Measurements from ENCODE around the gene QRFP. TPM values are rescaled to one million over a fixed set of nuclear protein-coding genes. Genes with fewer than 3 reads are reported as not detected.

The QRFP gene
- total RNA-seq, 4 donors from 2014 or later, result not detected

- no peak for TF ChIP-seq EP300 (IDR thresholded peaks at IDR 0.05)
- no peak for TF ChIP-seq POLR2A (IDR thresholded peaks at IDR 0.05)
- TF ChIP-seq POLR2AphosphoS5 (IDR thresholded peaks at IDR 0.05), result no peak
- no peak for TF ChIP-seq CTCF (IDR thresholded peaks at IDR 0.05)
- 95% methylated on average over 30 of the region's 42 CpGs for WGBS
- DNase-seq (ENCODE audit: low spot score in 2 of 2), result no peak
- H3K4me3 ChIP-seq, result no peak overlapping the region
- no peaks in the 10 kb centered on the region for H3K9me3 ChIP-seq
- H3K36me3 ChIP-seq, result no peaks in the 10 kb centered on the region
- H3K27ac ChIP-seq, result no peak overlapping the region
- H3K4me1 ChIP-seq, result peaks cover under 1% of the 10 kb centered on the region
- peaks cover 71% of the 10 kb centered on the region for H3K27me3 ChIP-seq
These were observed 27.2 kb upstream of the QRFP start for GRCh38 chr9:130923611-130924447.

GRCh38 chr9:130922893-130923610 lies 26.4 kb upstream of the QRFP start:
- no peak overlapping the region for H3K27ac ChIP-seq
- H3K9me3 ChIP-seq, result no peaks in the 10 kb centered on the region
- TF ChIP-seq CTCF (IDR thresholded peaks at IDR 0.05), result no peak
- no peak for TF ChIP-seq POLR2A (IDR thresholded peaks at IDR 0.05)
- TF ChIP-seq EP300 (IDR thresholded peaks at IDR 0.05), result no peak
- no peak for TF ChIP-seq POLR2AphosphoS5 (IDR thresholded peaks at IDR 0.05)
- 72% methylated on average over 16 of the region's 16 CpGs for WGBS
- no peaks in the 10 kb centered on the region for H3K36me3 ChIP-seq
- H3K27me3 ChIP-seq, result peaks cover 79% of the 10 kb centered on the region
- H3K4me1 ChIP-seq, result peaks cover 7% of the 10 kb centered on the region
- no peak for DNase-seq (ENCODE audit: low spot score in 2 of 2)
- no peak overlapping the region for H3K4me3 ChIP-seq

- 77% methylated on average over 26 of the region's 31 CpGs for WGBS
- H3K27ac ChIP-seq, result no peak overlapping the region
- H3K4me3 ChIP-seq, result no peak overlapping the region
- H3K9me3 ChIP-seq, result no peaks in the 10 kb centered on the region
- peaks cover 87% of the 10 kb centered on the region for H3K27me3 ChIP-seq
- no peak for DNase-seq (ENCODE audit: low spot score in 2 of 2)
- no peak for TF ChIP-seq EP300 (IDR thresholded peaks at IDR 0.05)
- TF ChIP-seq POLR2A (IDR thresholded peaks at IDR 0.05), result no peak
- TF ChIP-seq CTCF (IDR thresholded peaks at IDR 0.05), result no peak
- no peaks in the 10 kb centered on the region for H3K36me3 ChIP-seq
- peaks cover 7% of the 10 kb centered on the region for H3K4me1 ChIP-seq
These were observed 25.6 kb upstream of the QRFP start for GRCh38 chr9:130921989-130922892.

- H3K4me3 ChIP-seq, result no peak overlapping the region
- no peak for TF ChIP-seq CTCF (IDR thresholded peaks at IDR 0.05)
- no peak for TF ChIP-seq POLR2A (IDR thresholded peaks at IDR 0.05)
- no peak for TF ChIP-seq POLR2AphosphoS5 (IDR thresholded peaks at IDR 0.05)
- no peak for TF ChIP-seq EP300 (IDR thresholded peaks at IDR 0.05)
- no peak for DNase-seq (ENCODE audit: low spot score in 2 of 2)
- no peak overlapping the region for H3K27ac ChIP-seq
- 69% methylated on average over 29 of the region's 29 CpGs for WGBS
- peaks cover 90% of the 10 kb centered on the region for H3K27me3 ChIP-seq
- peaks cover 7% of the 10 kb centered on the region for H3K4me1 ChIP-seq
- no peaks in the 10 kb centered on the region for H3K9me3 ChIP-seq
- no peaks in the 10 kb centered on the region for H3K36me3 ChIP-seq
These were observed 24.8 kb upstream of the QRFP start for GRCh38 chr9:130921300-130921988.

Measured in suprapubic skin (tissue), 4 donors.